Activated CD8-positive, alpha-beta memory T cell treated with anti-CD3 and anti-CD28 coated beads, Interleukin-2, amount 50 U/mL, for 1 hour (primary cell): Measurements from ENCODE around the gene PCSK7.

Experiments
- DNase-seq: peaks from one replicate; pipeline ENCODE4 v3.0.0-alpha.2; 2020; ENCODE audit errors: extremely low read depth

PCSK7 gene

GRCh38 chr11:117230999-117231841 lies 653 bp downstream of the PCSK7 start:
- DNase-seq = no peak

GRCh38 chr11:117230286-117230961 lies 1.4 kb downstream of the PCSK7 start:
- no peak for DNase-seq

- no peak for DNase-seq
Observed at GRCh38 chr11:117229931-117230285, 2.0 kb downstream of the PCSK7 start.

- no peak for DNase-seq
Observed at GRCh38 chr11:117229411-117229810, 2.5 kb downstream of the PCSK7 start.

- no peak for DNase-seq
Observed at GRCh38 chr11:117228091-117228490, 3.8 kb downstream of the PCSK7 start.

- peak; percentile 19 for DNase-seq
Observed at GRCh38 chr11:117226388-117227385, 5.2 kb downstream of the PCSK7 start.

- DNase-seq = no peak
Observed at GRCh38 chr11:117225553-117226170, 6.2 kb downstream of the PCSK7 start.

GRCh38 chr11:117223741-117224689 lies 7.9 kb downstream of the PCSK7 start:
- DNase-seq = no peak

- DNase-seq = no peak
Observed at GRCh38 chr11:117222991-117223740, 8.7 kb downstream of the PCSK7 start.

GRCh38 chr11:117221775-117222517 lies 9.9 kb downstream of the PCSK7 start:
- DNase-seq = no peak

GRCh38 chr11:117220999-117221774 lies 10.7 kb downstream of the PCSK7 start:
- no peak for DNase-seq

- DNase-seq = no peak
Observed at GRCh38 chr11:117220568-117220967, 11.3 kb downstream of the PCSK7 start.

- DNase-seq = no peak
Observed at GRCh38 chr11:117219995-117220394, 11.9 kb downstream of the PCSK7 start.

- no peak for DNase-seq
Observed at GRCh38 chr11:117219455-117219854, 12.4 kb downstream of the PCSK7 start.

GRCh38 chr11:117219001-117219400 lies 12.9 kb downstream of the PCSK7 start:
- no peak for DNase-seq

- DNase-seq = no peak
Observed at GRCh38 chr11:117218133-117218915, 13.5 kb downstream of the PCSK7 start.
